Lower lobe of right lung (tissue), 2 donors: ENCODE measurements around the gene ING5. TPM values are rescaled to one million over a fixed set of nuclear protein-coding genes. Genes with fewer than 3 reads are reported as not detected.

Source experiments
- ATAC-seq, 2 donors: fragments of 200-7000 bp; cut with Tn5 transposase; one replicate each; pipeline ENCODE4 v1.9.1; 2020 to 2022; ENCODE audit warnings: mild to moderate bottlenecking in 2 of 2, moderate library complexity in 2 of 2
- DNase-seq: peaks from one replicate; pipeline ENCODE4 v3.0.0-alpha.2; 2020
- H3K27ac ChIP-seq: fragments of 200-600 bp; one replicate; pipeline ENCODE4 v1.8.0; 2022
- H3K27me3 ChIP-seq: fragments of 200-600 bp; one replicate; pipeline ENCODE4 v1.8.0; 2022; ENCODE audit warnings: low read depth
- H3K36me3 ChIP-seq: fragments of 200-600 bp; one replicate; pipeline ENCODE4 v1.8.0; 2022; ENCODE audit warnings: mild to moderate bottlenecking
- H3K4me1 ChIP-seq: fragments of 200-600 bp; one replicate; pipeline ENCODE4 v1.8.0; 2022
- H3K4me3 ChIP-seq: fragments of 200-600 bp; one replicate; pipeline ENCODE4 v1.8.0; 2022; ENCODE audit warnings: mild to moderate bottlenecking
- H3K9me3 ChIP-seq: fragments of 200-600 bp; one replicate; pipeline ENCODE4 v1.8.0; 2022
- intact Hi-C: fragments of 100-400 bp; cut with DNase I; formaldehyde crosslinking; loops from one replicate; pipeline ENCODE4 v1.11.0; 2022
- total RNA-seq: library from RNA; stranded (reverse); fragmentation: NEBNext Ultra II Directional; extraction: Animal tissue kit (Norgen Biotek cat#: 25700); gene quantifications from one replicate; pipeline ENCODE4 v1.2.1, GENCODE V29; 2021
- TF ChIP-seq, protein P1 (sequence below): fragments of 200-600 bp; IDR thresholded peaks from one replicate; pipeline ENCODE4 v1.8.0; 2022; ENCODE audit warnings: antibody characterized with exemption, mild to moderate bottlenecking
- donor health status: DM: no; HTN: yes; CAD: no; lungs with severe emphysema.

The ING5 gene
- total RNA-seq, 1 donor from 2014 or later, result 36.5 TPM

DNA sequence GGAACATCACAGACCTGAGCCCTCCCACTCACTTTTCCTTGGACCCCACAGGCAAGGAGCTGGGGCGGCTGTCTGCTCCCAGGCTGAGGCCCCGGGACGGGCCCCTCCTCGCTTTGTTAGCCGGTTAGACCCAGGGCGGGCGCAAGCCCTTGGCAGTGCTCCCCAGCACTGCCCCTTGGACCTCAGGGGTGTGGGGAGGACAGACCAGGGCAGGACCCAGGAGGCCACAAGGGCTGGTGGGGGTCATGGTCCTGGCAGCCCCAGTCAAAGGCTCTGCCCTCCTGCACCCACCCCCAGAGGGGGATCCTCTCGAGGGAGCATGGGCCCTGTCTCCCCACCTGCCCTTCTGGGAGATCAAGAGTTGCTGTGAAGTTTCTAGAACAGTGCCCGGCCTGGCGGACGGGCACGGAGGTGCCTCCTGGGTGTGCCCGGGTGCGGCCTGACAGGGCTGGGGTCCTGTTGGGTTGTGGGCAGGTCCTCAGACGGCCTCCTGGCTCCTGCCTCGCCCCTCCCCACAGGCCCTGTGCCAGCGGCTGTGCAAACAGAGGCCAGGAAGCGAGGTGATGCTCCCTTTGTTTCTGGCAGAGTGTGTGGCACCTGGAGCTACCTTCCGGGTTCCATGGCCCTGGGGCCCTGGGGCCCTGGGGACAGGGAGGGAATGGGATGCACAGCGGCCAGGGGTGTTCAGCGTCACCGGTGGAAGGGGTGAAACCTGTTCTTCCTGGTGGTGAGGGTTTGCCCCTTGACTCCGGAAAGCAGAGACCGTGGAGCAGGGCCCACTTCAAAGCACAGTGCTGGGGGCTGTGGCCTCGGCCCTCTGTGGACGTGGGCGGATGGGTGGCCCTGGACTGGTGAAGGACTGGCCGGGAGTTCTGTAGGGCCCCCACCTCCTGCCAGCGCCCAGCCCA, 71.9 kb downstream of the ING5 start:
- Histone ChIP-seq H3K4me3 (no peak overlapping the region), H3K9me3 (no peaks in the 10 kb centered on the region), H3K27ac (no peak overlapping the region), H3K36me3 (no peaks in the 10 kb centered on the region), H3K4me1 (peaks cover 5% of the 10 kb centered on the region), H3K27me3 (peaks cover 41% of the 10 kb centered on the region)
- ATAC-seq, result peak in 1 of 2 donors; percentile 2
- intact Hi-C loops, result no loop called here
- TF ChIP-seq, protein P1, sequence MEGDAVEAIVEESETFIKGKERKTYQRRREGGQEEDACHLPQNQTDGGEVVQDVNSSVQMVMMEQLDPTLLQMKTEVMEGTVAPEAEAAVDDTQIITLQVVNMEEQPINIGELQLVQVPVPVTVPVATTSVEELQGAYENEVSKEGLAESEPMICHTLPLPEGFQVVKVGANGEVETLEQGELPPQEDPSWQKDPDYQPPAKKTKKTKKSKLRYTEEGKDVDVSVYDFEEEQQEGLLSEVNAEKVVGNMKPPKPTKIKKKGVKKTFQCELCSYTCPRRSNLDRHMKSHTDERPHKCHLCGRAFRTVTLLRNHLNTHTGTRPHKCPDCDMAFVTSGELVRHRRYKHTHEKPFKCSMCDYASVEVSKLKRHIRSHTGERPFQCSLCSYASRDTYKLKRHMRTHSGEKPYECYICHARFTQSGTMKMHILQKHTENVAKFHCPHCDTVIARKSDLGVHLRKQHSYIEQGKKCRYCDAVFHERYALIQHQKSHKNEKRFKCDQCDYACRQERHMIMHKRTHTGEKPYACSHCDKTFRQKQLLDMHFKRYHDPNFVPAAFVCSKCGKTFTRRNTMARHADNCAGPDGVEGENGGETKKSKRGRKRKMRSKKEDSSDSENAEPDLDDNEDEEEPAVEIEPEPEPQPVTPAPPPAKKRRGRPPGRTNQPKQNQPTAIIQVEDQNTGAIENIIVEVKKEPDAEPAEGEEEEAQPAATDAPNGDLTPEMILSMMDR, result no peak
- peak; percentile 50 for DNase-seq

- ATAC-seq (no peak), DNase-seq (no peak)
- intact Hi-C loops, result no loop called here
Measured at GRCh38 chr2:241774419-241775222, 72.8 kb downstream of the ING5 start.

GRCh38 chr2:241775223-241776177, 73.7 kb downstream of the ING5 start:
- intact Hi-C loops, result no loop called here
- Histone ChIP-seq H3K36me3 (no peaks in the 10 kb centered on the region), H3K4me3 (no peak overlapping the region), H3K4me1 (peaks cover 5% of the 10 kb centered on the region), H3K9me3 (no peaks in the 10 kb centered on the region), H3K27me3 (peaks cover 41% of the 10 kb centered on the region), H3K27ac (no peak overlapping the region)
- TF ChIP-seq, protein P1, result no peak
- DNase-seq (no peak), ATAC-seq (peak in 1 of 2 donors; percentile 4)

More at GRCh38 chr2:241774419-241775222, 72.8 kb downstream of the ING5 start:
- H3K36me3 ChIP-seq, result no peaks in the 10 kb centered on the region
- no peak overlapping the region for H3K27ac ChIP-seq
- peaks cover 41% of the 10 kb centered on the region for H3K27me3 ChIP-seq
- no peaks in the 10 kb centered on the region for H3K9me3 ChIP-seq
- TF ChIP-seq, protein P1, result no peak
- no peak overlapping the region for H3K4me3 ChIP-seq
- H3K4me1 ChIP-seq, result peaks cover 5% of the 10 kb centered on the region

DNA sequence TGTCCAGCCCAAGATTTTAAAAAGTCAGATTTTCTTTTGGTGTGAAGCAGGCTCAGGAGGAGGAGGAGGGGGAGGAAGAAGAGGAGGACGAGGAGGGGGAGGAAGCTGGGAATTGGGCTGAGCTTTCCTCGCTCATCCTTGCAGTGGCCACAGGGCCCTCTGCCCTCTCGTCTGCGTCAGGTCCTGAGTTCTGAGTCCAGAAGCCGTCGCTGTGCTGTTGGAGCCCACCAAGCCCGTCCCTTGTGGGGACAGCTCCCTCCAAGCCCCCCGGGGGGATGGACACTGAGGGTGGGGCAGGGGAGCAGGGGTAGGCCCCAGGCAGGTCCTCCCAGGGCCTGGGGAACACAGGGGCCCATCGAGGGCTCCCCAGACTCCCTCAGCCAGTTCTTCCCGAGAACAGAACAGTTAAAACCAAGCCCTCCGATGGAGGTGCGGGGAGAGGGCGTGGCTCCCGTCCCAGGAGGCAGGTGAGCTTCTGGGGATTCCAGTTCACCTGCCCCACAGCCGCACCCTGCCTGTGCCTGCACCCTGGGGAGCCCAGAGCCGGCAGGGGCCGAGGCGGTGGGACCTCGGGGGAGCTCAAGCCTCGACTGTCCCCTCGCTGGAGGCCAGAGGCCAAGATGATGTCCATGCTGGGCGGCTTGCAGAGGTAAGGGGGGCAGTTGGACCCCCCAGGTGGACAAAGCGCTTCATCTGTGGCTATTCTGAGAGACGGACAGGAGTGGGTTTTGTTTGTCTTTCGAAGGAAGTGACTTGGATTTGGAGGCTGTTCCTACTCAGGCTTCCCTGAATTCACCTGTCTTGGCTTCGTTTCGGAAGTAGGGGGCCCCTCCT, 74.7 kb downstream of the ING5 start, which contains the start of gene GAL3ST2:
GAL3ST2 (plus strand) TSS at position 487 of the 834 bp plus-strand sequence; CDS start at position 621, 134 bp downstream.
- Histone ChIP-seq H3K36me3 (no peaks in the 10 kb centered on the region), H3K4me3 (no peak within 1 kb of the TSS), H3K27ac (no peak within 1 kb of the TSS), H3K9me3 (no peaks in the 10 kb centered on the region), H3K27me3 (peaks cover 41% of the 10 kb centered on the region), H3K4me1 (peaks cover 5% of the 10 kb centered on the region)
- TF ChIP-seq, protein P1, result no peak
- intact Hi-C loops, result no loop called here
- DNase-seq (no peak), ATAC-seq (no peak)
